Endothelial cell of umbilical vein (primary cell): ENCODE measurements around the gene PDYN. TPM values are rescaled to one million over a fixed set of nuclear protein-coding genes. Genes with fewer than 3 reads are reported as not detected.
A peak's percentile ranks its signal among the peaks of the same experiment; 100 is the strongest.

Experiments used
- BruUV-seq: library from RNA; stranded (reverse); fragments of 400-500 nt; replicated peaks from 2 replicates; lab custom pipeline; 2021; lab: Mats Ljungman, UMichigan
- CTCF ChIA-PET: fragments of 300-600, 350-600 bp; sonication (Branson Sonifier 250); formaldehyde crosslinking; loops from one replicate; lab custom pipeline; 2021; ENCODE audit warnings: antibody characterized with exemption, inconsistent platforms; lab: Charles Lee
- POLR2A ChIA-PET: fragments of 300-600, 350-600 bp; sonication (Branson Sonifier 250); formaldehyde crosslinking; loops from one replicate; lab custom pipeline; 2021; ENCODE audit warnings: antibody characterized with exemption, inconsistent platforms; lab: Charles Lee
- DNase-seq: peaks from one replicate; pipeline ENCODE4 v3.0.0-alpha.2; 2011; ENCODE audit warnings: low read depth, low spot score
- FAIRE-seq: peaks from 2 replicates; lab custom pipeline; 2011; peaks lifted over from hg19 to GRCh38; lab: Jason Lieb, UNC
- H2AFZ ChIP-seq: 2 replicates; pipeline ENCODE4 v1.6.0; 2012; ENCODE audit warnings: low read depth, low read length, control low read depth, inconsistent platforms
- H3K27ac ChIP-seq: 2 replicates; pipeline ENCODE4 v1.5.1; 2011; ENCODE audit warnings: low read depth, mild to moderate bottlenecking, control low read depth, low read length, moderate library complexity; ENCODE audit not compliant: insufficient read depth
- H3K27me3 ChIP-seq, 2 experiments: 2 replicates each; pipeline versions ENCODE4 v1.6.0 to v1.6.1; 2011; ENCODE audit warnings: low read length in 2 of 2, mixed read lengths in 1 of 2; ENCODE audit not compliant: control insufficient read depth in 2 of 2, insufficient read depth in 2 of 2
- H3K36me3 ChIP-seq, 2 experiments: 2 replicates in 1 of 2; 3 replicates in 1 of 2; pipeline ENCODE4 v1.5.1; 2011; ENCODE audit warnings: low read length in 2 of 2, mild to moderate bottlenecking in 1 of 2, moderate library complexity in 1 of 2; ENCODE audit not compliant: control insufficient read depth in 2 of 2, insufficient read depth in 2 of 2; ENCODE audit errors: extremely low read depth in 1 of 2
- H3K4me1 ChIP-seq: 3 replicates; pipeline ENCODE4 v1.5.1; 2011; ENCODE audit warnings: mild to moderate bottlenecking, low read length; ENCODE audit not compliant: control insufficient read depth, insufficient read depth; ENCODE audit errors: extremely low read depth
- H3K4me2 ChIP-seq: 2 replicates; pipeline ENCODE4 v1.6.1; 2011; ENCODE audit warnings: low read length, control low read depth, mixed read lengths; ENCODE audit not compliant: insufficient read depth
- H3K4me3 ChIP-seq, 3 experiments: fragments of 200-600 bp in 1 of 3; sonication (generic), shearing (Covaris generic) in 1 of 3; replicated peaks in 1 of 3; 2 replicates each; pipeline ENCODE4 v1.5.1; 2011 to 2016; ENCODE audit warnings: control low read depth in 3 of 3, low read length in 3 of 3, mild to moderate bottlenecking in 2 of 3, inconsistent platforms in 1 of 3, low read depth in 1 of 3, moderate library complexity in 1 of 3; ENCODE audit not compliant: insufficient read depth in 1 of 3
- H3K79me2 ChIP-seq: 2 replicates; pipeline ENCODE4 v1.6.0; 2012; ENCODE audit warnings: low read length, inconsistent platforms; ENCODE audit not compliant: control insufficient read depth, insufficient read depth
- H3K9ac ChIP-seq: replicated peaks from 2 replicates; pipeline ENCODE3; 2011; ENCODE audit warnings: low read length, control low read depth; ENCODE audit not compliant: insufficient read depth; ENCODE audit errors: extremely low read depth
- H3K9me1 ChIP-seq: replicated peaks from 3 replicates; pipeline ENCODE4 v1.6.0; 2011; ENCODE audit warnings: mild to moderate bottlenecking, low read length; ENCODE audit not compliant: control insufficient read depth, insufficient read depth; ENCODE audit errors: extremely low read depth
- H3K9me3 ChIP-seq: replicated peaks from 2 replicates; pipeline ENCODE4 v1.5.1; 2012; ENCODE audit warnings: low read length, inconsistent platforms; ENCODE audit not compliant: control insufficient read depth, insufficient read depth
- H4K20me1 ChIP-seq: replicated peaks from 2 replicates; pipeline ENCODE3; 2011; ENCODE audit warnings: mild to moderate bottlenecking, low read length; ENCODE audit not compliant: control insufficient read depth, insufficient read depth; ENCODE audit errors: extremely low read depth
- CTCF ChIP-seq, 2 donors: IDR thresholded peaks; 1 replicate in 1 of 2; 2 replicates in 1 of 2; pipeline ENCODE4 v1.5.1; 2011; ENCODE audit warnings: low read length in 2 of 2, mild to moderate bottlenecking in 2 of 2, moderate library complexity in 2 of 2, control low read depth in 1 of 2, inconsistent platforms in 1 of 2, low read depth in 1 of 2; ENCODE audit not compliant: insufficient read depth in 1 of 2; ENCODE audit errors: extremely low read depth in 1 of 2
- EZH2 ChIP-seq: IDR thresholded peaks from 2 replicates; pipeline ENCODE4 v1.6.1; 2012; ENCODE audit warnings: borderline replicate concordance, low read depth, mild to moderate bottlenecking, moderate library complexity, low read length, inconsistent platforms; ENCODE audit not compliant: severe bottlenecking
- FOS ChIP-seq: IDR thresholded peaks from 2 replicates; pipeline ENCODE4 v1.6.1; 2011; ENCODE audit warnings: mild to moderate bottlenecking, low read length, moderate library complexity, borderline replicate concordance; ENCODE audit not compliant: insufficient read depth
- GATA2 ChIP-seq: IDR thresholded peaks from 2 replicates; pipeline ENCODE4 v1.7.0; 2011; ENCODE audit warnings: low read depth, mild to moderate bottlenecking, moderate library complexity, mixed read lengths, low read length; ENCODE audit not compliant: insufficient read length, insufficient read depth
- JUN ChIP-seq: IDR thresholded peaks from 2 replicates; pipeline ENCODE4 v1.6.1; 2011; ENCODE audit warnings: borderline replicate concordance, low read depth; ENCODE audit not compliant: insufficient read length, insufficient read depth
- MAX ChIP-seq: IDR thresholded peaks from 2 replicates; pipeline ENCODE4 v1.6.1; 2011; ENCODE audit not compliant: insufficient read depth, insufficient read length
- MYC ChIP-seq: IDR thresholded peaks from one replicate; pipeline ENCODE4 v1.6.1; 2011; ENCODE audit warnings: mild to moderate bottlenecking, low read depth, low read length
- POLR2A ChIP-seq: IDR thresholded peaks from 2 replicates; pipeline ENCODE4 v1.6.1; 2012; ENCODE audit warnings: low read depth, mild to moderate bottlenecking, control low read depth, low read length
- POLR2AphosphoS5 ChIP-seq: IDR thresholded peaks from 2 replicates; pipeline ENCODE4 v1.6.1; 2012; ENCODE audit warnings: low read depth, mild to moderate bottlenecking, control low read depth, low read length, moderate library complexity; ENCODE audit not compliant: insufficient read depth
- dilution Hi-C: fragments of 300-500 bp; cut with MboI; formaldehyde crosslinking; loops from one replicate; pipeline ENCODE4 v1.15.0; 2019; ENCODE audit warnings: low sequenced_read_pairs; ENCODE audit not compliant: extremely low pct_ligation_motif_present
- intact Hi-C: fragments of 100-400 bp; cut with micrococcal nuclease; formaldehyde crosslinking; loops from one replicate; pipeline ENCODE4 v1.10.0; 2022
- polyA plus RNA-seq, 4 experiments: library from polyadenylated mRNA; depleted of rRNA in 3 of 4; stranded (reverse) in 3 of 4; unstranded in 1 of 4; fragments of >200 nt; gene quantifications; 2 replicates each; pipeline versions ENCODE4 v1.2.1 to v1.2.3, GENCODE V29; 2011 to 2012; ENCODE audit warnings: missing spikeins in 1 of 4
- total RNA-seq: library from RNA; stranded (reverse); gene quantifications from 2 replicates; pipeline ENCODE4 v1.2.3, GENCODE V29; 2021

PDYN gene
- total and polyA plus RNA-seq, 2 donors (not counting 3 experiments of a cell fraction or from before 2014, with no cell fraction given), result not detected

GRCh38 chr20:1946762-1947534 is 46.9 kb downstream of the PDYN start:
- CTCF ChIA-PET, result interaction anchor here (0.7 kb wide), 1 partner anchor 225 kb away, joined by 3 read pairs; no protein-coding TSS in a partner anchor
- dilution Hi-C loops (no loop called here), intact Hi-C loops (no loop called here)
- TF ChIP-seq POLR2AphosphoS5 (no peak), MAX (no peak), POLR2A (no peak), MYC (no peak), EZH2 (no peak), FOS (no peak), JUN (no peak), GATA2 (no peak), CTCF (IDR thresholded peaks at IDR 0.05; ENCODE audit: extremely low read depth in 1 of 2, insufficient read depth in 1 of 2, low read depth in 1 of 2, low read length in 2 of 2) (no peak)
- Histone ChIP-seq H3K9me1 (no peaks in the 10 kb centered on the region), H3K4me3 (no peak overlapping the region), H3K79me2 (no peaks in the 10 kb centered on the region), H3K4me1 (no peaks in the 10 kb centered on the region), H2AFZ (peak overlapping the region; percentile 38), H3K27ac (no peak overlapping the region), H3K36me3 (no peaks in the 10 kb centered on the region), H3K27me3 (peaks cover 17 to 26% of the 10 kb centered on the region in 2 experiments), H3K9me3 (no peaks in the 10 kb centered on the region), H3K9ac (no peak overlapping the region), H3K4me2 (no peak overlapping the region), H4K20me1 (no peaks in the 10 kb centered on the region)
- FAIRE-seq (no peak), DNase-seq (no peak)
- POLR2A ChIA-PET, result no interaction called here
- no TSS peak for BruUV-seq
